Measurements from ENCODE around the gene TOGARAM2.

The TOGARAM2 gene

DNA sequence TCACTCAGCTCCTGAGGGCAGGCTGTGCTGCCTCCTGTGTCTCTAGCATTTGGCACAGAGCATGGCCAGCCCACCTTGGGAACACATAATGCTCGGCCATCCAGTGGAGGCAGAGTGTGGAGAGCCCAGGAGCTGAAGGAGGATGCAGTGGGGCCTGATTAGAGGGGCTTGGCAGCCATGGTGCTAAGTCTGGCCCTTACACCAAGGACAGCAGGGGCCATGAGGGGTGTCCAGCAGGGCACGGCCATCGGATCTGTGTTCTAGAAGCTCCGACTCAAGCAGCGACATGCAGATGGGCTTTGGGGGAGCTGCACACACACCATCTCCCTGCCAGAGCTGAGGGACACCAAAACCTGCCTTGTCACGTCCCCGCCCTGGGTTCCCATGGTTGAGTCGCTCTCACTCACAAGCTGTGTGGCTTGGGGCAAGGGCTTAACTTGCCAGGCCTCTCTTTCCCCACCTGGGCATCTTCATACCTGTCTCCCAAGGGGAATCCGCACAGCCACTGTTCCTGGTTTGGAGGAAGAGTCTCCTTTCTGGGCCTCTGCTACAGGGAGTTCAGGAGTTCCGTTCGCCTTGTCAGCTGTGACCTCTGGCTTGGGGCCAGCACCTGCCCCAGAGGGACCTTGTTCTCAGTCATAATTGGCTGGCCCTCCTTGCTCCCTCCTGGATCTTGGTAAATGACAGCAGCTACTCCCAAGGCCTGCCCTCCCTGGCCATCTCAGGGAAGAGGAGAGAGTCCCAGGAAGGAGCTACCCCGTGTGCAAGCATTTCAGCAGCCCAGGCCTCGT is 1.3 kb upstream of the TOGARAM2 start:
- no peak for ATAC-seq
- TF ChIP-seq RARB (CRISPR knock-in tag; IDR thresholded peaks at IDR 0.05) (no peak), ISL1 (CRISPR knock-in tag; IDR thresholded peaks at IDR 0.05) (no peak), ZNF70 (CRISPR knock-in tag; IDR thresholded peaks at IDR 0.05) (no peak), ESRRG (CRISPR knock-in tag; IDR thresholded peaks at IDR 0.05) (no peak), ZFP30 (CRISPR knock-in tag; IDR thresholded peaks at IDR 0.05) (no peak), ZC3H10 (CRISPR knock-in tag; IDR thresholded peaks at IDR 0.05) (no peak), CSDC2 (CRISPR knock-in tag; IDR thresholded peaks at IDR 0.05) (no peak), PPARA (CRISPR knock-in tag; IDR thresholded peaks at IDR 0.05; ENCODE audit: borderline replicate concordance) (no peak), SNAI2 (CRISPR knock-in tag; IDR thresholded peaks at IDR 0.05) (no peak)
- TF ChIP-seq, protein P1, sequence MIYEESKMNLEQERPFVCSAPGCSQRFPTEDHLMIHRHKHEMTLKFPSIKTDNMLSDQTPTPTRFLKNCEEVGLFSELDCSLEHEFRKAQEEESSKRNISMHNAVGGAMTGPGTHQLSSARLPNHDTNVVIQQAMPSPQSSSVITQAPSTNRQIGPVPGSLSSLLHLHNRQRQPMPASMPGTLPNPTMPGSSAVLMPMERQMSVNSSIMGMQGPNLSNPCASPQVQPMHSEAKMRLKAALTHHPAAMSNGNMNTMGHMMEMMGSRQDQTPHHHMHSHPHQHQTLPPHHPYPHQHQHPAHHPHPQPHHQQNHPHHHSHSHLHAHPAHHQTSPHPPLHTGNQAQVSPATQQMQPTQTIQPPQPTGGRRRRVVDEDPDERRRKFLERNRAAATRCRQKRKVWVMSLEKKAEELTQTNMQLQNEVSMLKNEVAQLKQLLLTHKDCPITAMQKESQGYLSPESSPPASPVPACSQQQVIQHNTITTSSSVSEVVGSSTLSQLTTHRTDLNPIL (CRISPR knock-in tag; IDR thresholded peaks at IDR 0.05; ENCODE audit: low read depth): no peak

DNA sequence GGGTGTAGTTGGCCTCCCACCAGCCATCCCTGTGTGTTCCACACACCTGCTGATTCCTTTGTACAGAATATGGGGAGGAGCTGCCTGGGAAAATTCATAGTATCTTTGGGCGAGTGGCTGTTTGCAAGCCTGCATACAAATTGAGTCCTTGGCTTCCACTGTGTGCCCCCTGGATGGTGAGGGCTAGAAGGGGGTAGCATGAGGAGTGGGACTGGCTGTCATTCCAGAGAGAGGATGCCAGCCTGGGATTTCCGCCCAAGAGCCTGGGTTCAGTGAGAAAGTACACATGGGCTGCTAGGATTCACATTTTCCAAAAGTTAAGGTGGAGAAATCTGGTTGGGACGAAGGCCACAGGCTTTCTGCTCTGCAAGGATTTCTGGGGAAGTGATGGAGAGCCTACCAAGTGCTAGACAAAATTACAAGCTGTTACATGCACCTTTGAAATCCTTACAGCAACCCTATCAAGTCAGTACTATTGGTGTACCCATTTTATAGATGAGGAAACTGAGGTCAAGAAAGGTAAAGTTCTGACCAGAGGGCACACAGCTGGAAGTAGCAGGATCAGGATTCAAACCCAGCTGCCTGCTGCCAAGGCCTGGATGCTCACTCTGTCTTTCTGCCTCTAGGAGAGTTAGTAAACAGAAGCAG is 606 bp upstream of the TOGARAM2 start:
- no peak for ATAC-seq
- TF ChIP-seq PPARA (CRISPR knock-in tag; IDR thresholded peaks at IDR 0.05; ENCODE audit: borderline replicate concordance): no peak
- TF ChIP-seq ISL1 (CRISPR knock-in tag; IDR thresholded peaks at IDR 0.05): no peak
- TF ChIP-seq ZNF565 (CRISPR knock-in tag; conservative IDR thresholded peaks at IDR 0.05; ENCODE audit: low read depth): no peak
- no peak for TF ChIP-seq ESRRG (CRISPR knock-in tag; IDR thresholded peaks at IDR 0.05)
- TF ChIP-seq ZNF70 (CRISPR knock-in tag; IDR thresholded peaks at IDR 0.05): no peak
- TF ChIP-seq, protein P2, sequence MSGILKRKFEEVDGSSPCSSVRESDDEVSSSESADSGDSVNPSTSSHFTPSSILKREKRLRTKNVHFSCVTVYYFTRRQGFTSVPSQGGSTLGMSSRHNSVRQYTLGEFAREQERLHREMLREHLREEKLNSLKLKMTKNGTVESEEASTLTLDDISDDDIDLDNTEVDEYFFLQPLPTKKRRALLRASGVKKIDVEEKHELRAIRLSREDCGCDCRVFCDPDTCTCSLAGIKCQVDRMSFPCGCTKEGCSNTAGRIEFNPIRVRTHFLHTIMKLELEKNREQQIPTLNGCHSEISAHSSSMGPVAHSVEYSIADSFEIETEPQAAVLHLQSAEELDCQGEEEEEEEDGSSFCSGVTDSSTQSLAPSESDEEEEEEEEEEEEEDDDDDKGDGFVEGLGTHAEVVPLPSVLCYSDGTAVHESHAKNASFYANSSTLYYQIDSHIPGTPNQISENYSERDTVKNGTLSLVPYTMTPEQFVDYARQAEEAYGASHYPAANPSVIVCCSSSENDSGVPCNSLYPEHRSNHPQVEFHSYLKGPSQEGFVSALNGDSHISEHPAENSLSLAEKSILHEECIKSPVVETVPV (CRISPR knock-in tag; IDR thresholded peaks at IDR 0.05): no peak
- TF ChIP-seq ARNTL (CRISPR knock-in tag; IDR thresholded peaks at IDR 0.05; ENCODE audit: borderline replicate concordance, low read depth): no peak
- TF ChIP-seq, protein P1 (CRISPR knock-in tag; IDR thresholded peaks at IDR 0.05; ENCODE audit: low read depth): no peak
- no peak for TF ChIP-seq ZFP30 (CRISPR knock-in tag; IDR thresholded peaks at IDR 0.05)
- TF ChIP-seq ZFP3 (CRISPR knock-in tag; IDR thresholded peaks at IDR 0.05): no peak
- TF ChIP-seq ZC3H10 (CRISPR knock-in tag; IDR thresholded peaks at IDR 0.05): no peak
- TF ChIP-seq BACH2 (CRISPR knock-in tag; IDR thresholded peaks at IDR 0.05; ENCODE audit: borderline replicate concordance): no peak
- no peak for TF ChIP-seq OSR1 (CRISPR knock-in tag; IDR thresholded peaks at IDR 0.05)
- TF ChIP-seq, protein P3, sequence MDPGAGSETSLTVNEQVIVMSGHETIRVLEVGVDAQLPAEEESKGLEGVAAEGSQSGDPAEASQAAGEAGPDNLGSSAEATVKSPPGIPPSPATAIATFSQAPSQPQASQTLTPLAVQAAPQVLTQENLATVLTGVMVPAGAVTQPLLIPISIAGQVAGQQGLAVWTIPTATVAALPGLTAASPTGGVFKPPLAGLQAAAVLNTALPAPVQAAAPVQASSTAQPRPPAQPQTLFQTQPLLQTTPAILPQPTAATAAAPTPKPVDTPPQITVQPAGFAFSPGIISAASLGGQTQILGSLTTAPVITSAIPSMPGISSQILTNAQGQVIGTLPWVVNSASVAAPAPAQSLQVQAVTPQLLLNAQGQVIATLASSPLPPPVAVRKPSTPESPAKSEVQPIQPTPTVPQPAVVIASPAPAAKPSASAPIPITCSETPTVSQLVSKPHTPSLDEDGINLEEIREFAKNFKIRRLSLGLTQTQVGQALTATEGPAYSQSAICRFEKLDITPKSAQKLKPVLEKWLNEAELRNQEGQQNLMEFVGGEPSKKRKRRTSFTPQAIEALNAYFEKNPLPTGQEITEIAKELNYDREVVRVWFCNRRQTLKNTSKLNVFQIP (CRISPR knock-in tag; IDR thresholded peaks at IDR 0.05; ENCODE audit: borderline replicate concordance, low read depth): no peak
- TF ChIP-seq TCF4 (CRISPR knock-in tag; IDR thresholded peaks at IDR 0.05; ENCODE audit: borderline replicate concordance): no peak
- TF ChIP-seq ZNF8 (CRISPR knock-in tag; IDR thresholded peaks at IDR 0.05): no peak

DNA sequence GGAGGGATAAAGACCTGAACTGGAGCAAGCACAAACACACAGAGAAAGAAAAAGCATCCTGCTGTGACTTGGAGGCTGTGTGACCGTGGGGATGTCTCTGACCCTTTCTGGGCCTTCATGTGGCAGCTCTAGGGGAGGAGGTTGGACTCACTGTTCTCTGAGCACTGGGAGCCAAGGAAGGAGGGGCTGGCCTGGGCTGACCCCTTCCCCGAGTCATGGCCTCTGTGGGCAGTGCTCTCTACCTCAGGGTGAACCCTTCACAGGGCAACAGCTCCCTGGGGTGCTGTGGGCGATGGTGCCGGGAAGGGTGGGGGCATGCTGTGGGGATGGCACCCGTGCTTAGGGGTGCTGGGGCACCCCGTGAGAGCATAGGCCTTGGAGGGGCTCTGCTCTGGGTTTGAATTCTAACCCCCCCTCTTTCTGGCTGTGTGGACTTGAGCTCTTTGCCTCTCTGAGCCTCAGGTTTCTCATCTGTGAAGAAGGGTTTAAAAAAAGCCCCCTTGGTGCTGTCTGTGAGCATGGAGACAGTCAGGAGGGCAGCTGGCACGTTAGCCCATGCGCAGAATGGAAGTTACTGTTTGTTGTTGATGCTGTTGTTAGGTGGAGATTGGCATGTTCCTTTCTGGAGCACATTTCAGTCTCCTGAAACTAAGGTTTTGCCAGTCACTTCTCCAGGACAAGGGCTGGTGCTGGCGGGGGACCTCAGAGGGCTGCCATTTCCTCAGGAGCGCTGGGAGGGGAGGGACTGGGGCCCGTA is 700 bp downstream of the TOGARAM2 start:
- ATAC-seq: peak; percentile 45
- TF ChIP-seq, protein P1 (CRISPR knock-in tag; IDR thresholded peaks at IDR 0.05; ENCODE audit: low read depth): no peak
- TF ChIP-seq RARB (CRISPR knock-in tag; IDR thresholded peaks at IDR 0.05) (no peak), ZFP30 (CRISPR knock-in tag; IDR thresholded peaks at IDR 0.05) (no peak), GLIS3 (CRISPR knock-in tag; IDR thresholded peaks at IDR 0.05) (no peak), ZFP3 (CRISPR knock-in tag; IDR thresholded peaks at IDR 0.05) (no peak), ZC3H10 (CRISPR knock-in tag; IDR thresholded peaks at IDR 0.05) (no peak), ISL1 (CRISPR knock-in tag; IDR thresholded peaks at IDR 0.05) (no peak), BACH2 (CRISPR knock-in tag; IDR thresholded peaks at IDR 0.05; ENCODE audit: borderline replicate concordance) (no peak), PPARA (CRISPR knock-in tag; IDR thresholded peaks at IDR 0.05; ENCODE audit: borderline replicate concordance) (no peak), TCF4 (CRISPR knock-in tag; IDR thresholded peaks at IDR 0.05; ENCODE audit: borderline replicate concordance) (no peak)
- TF ChIP-seq, protein P2 (CRISPR knock-in tag; IDR thresholded peaks at IDR 0.05): no peak
- TF ChIP-seq, protein P4, sequence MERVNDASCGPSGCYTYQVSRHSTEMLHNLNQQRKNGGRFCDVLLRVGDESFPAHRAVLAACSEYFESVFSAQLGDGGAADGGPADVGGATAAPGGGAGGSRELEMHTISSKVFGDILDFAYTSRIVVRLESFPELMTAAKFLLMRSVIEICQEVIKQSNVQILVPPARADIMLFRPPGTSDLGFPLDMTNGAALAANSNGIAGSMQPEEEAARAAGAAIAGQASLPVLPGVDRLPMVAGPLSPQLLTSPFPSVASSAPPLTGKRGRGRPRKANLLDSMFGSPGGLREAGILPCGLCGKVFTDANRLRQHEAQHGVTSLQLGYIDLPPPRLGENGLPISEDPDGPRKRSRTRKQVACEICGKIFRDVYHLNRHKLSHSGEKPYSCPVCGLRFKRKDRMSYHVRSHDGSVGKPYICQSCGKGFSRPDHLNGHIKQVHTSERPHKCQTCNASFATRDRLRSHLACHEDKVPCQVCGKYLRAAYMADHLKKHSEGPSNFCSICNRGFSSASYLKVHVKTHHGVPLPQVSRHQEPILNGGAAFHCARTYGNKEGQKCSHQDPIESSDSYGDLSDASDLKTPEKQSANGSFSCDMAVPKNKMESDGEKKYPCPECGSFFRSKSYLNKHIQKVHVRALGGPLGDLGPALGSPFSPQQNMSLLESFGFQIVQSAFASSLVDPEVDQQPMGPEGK (CRISPR knock-in tag; IDR thresholded peaks at IDR 0.05; ENCODE audit: borderline replicate concordance): no peak
